ENCODE data around the gene TBC1D10A. TPM values are rescaled to one million over a fixed set of nuclear protein-coding genes. Genes with fewer than 3 reads are reported as not detected.
A peak's percentile ranks its signal among the peaks of the same experiment; 100 is the strongest.

Gene TBC1D10A
- total RNA-seq, 1 experiment from 2014 or later: 7.5 TPM

- DNase-seq (ENCODE audit: low spot score): no peak
Measured at GRCh38 chr22:30320021-30320556, 6.7 kb downstream of the TBC1D10A start.

GRCh38 chr22:30318799-30319419 is 7.8 kb downstream of the TBC1D10A start:
- DNase-seq (ENCODE audit: low spot score): no peak

DNA sequence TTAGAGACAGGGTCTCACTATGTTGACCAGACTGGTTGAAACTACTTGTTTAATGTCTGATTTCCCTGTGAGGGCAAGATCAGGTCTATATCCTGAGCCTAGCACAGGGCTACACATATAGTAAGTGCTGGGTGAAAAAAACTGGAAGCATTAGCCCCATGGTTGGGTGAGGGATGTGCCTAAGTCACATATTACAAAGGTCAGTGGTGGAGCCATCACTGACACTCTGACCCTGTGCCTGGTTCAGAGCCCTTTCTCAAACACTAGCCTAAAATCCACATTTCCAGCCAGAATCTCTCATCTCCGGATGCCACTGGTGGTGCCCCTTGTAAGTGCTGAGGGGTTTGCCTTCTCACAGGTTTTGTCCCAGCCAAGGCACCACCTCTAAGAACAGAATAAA is 9.0 kb downstream of the TBC1D10A start:
- no peak for DNase-seq (ENCODE audit: low spot score)

- no peak for DNase-seq (ENCODE audit: low spot score)
Measured at GRCh38 chr22:30315962-30316576, 10.7 kb downstream of the TBC1D10A start.

- DNase-seq (ENCODE audit: low spot score): no peak
Measured at GRCh38 chr22:30314915-30315314, 11.8 kb downstream of the TBC1D10A start.

- no peak for DNase-seq (ENCODE audit: low spot score)
Measured at GRCh38 chr22:30313527-30314363, 13.0 kb downstream of the TBC1D10A start.

DNA sequence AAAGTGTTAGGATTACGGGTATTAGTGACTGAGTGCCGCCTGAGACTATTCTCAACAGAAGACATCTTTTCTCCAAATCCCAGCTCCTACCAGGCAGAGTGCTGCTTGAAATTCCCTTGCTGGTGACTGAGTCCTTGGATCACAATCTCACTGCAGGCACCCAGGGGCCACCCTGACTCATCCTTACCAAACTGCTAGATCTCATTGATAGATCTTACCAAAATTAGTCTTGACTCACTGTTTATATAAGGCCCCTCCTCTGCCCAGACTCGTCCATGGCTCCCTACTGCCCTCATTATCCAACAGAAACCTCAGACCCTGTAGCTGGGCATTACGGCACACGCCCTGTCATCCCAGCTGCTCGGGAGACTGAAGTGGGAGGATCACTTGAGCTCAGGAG is 14.7 kb downstream of the TBC1D10A start:
- DNase-seq (ENCODE audit: low spot score): peak; percentile 42

DNA sequence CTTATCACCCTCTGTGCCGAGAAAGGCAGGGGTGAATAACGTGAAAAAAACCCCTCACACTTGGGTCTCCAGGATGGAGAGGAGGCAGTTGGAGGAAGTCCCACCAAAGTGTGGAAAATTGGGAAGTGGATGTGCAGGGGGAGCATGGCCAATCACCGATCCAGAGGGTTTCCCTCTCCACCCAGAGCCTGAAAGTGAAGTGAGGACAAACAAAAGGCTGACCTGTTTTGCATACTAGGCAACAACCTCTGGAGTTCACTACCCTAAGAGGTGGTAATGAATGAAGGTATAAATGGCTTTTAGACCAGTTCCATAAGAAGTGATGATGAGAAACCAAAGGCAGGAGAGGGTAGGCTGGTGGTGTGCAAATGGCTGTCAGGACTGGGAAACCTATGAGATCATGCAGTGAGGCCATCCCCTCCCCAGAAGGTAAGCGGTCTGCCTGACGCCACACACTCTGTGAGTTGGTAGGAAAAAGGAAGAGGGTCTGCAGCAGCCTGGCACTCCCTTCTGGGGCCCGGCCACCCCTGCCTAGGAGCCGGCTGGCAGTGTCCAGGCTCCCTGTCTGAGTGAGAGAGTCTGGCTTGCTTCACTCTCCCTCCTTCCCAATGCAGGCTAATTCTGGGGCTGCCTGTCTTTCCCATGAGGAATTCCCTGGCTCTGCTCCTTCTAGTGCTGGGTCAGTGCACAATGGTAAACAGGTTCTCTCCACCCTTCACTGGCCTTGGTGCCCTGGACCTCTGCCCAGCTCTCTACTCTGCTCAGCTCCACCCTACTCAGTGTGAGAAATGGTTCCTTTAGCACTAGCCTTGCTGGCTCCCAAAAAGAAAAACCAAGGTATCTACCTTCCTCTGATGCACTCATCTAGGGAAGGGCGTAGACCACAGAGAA is 15.6 kb downstream of the TBC1D10A start:
- DNase-seq (ENCODE audit: low spot score): peak; percentile 49

DNA sequence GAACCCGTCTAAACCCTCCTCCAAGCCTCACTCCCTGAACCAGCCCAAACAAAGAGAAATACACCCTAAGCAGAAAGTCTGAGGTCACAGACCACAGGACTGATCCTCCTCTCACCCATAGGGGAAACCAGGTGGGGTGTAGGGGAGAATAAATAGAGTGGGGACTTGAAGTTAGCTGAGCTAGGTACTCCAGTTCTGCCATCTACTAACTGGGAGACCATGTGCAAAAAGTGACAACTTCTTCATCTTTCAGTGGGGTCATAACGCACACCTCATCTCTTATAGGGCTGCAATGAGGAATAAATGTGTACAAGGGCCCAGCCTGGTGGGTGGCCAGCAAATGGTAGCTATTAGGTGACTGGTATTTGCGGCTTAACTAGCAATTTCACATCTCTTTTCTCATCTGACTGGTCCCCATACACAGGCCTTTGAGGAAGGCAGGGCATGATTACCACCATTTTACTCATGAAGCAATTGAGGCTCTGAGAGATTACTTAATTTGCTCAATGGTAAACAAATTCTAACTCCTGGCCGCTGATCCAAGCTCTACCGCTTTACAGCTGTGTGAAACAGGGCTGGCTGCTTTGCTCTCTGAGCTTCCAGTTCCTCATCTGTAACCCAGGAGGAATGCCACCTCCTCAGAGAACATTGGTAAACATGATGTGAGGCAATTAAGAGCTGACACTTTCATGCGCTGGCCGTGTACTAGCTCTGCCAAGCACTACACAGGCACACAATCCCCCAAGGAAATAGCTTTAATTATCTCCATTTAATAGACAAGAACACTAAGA is 16.6 kb downstream of the TBC1D10A start:
- peak; percentile 31 for DNase-seq (ENCODE audit: low spot score)

DNA sequence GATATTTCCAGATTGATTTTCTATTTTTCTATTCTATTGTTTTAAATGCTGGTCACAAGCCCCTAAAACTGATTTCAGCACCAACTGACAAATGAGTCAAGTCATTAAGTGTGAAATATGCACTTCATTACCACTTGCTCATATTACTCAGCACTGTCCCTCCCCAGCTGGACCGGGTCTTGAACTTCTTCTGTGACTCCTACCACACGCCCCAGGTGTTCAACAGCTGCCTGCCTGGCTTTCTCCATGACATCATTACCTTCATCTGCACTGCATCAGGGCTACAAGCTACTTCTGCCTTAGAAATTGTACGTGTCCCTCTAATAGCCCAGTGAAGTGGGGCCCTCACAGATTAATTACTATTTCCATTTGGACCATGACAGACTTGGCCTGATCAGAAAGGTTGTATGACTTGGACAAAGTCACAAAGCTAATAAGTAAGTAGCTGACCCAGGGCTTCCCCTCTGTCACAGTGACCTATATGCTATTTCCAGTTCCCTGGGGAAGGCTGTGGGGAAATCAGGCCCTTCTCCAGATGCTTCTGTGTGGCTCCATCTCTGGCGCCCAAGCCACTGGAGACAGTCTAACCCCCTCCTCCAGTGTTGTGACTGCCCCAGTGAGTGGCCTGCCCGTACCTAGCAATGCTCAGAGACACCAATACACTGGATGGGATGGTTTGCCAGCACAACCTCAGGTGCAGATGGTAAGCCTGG is 18.1 kb downstream of the TBC1D10A start:
- no peak for DNase-seq (ENCODE audit: low spot score)

DNA sequence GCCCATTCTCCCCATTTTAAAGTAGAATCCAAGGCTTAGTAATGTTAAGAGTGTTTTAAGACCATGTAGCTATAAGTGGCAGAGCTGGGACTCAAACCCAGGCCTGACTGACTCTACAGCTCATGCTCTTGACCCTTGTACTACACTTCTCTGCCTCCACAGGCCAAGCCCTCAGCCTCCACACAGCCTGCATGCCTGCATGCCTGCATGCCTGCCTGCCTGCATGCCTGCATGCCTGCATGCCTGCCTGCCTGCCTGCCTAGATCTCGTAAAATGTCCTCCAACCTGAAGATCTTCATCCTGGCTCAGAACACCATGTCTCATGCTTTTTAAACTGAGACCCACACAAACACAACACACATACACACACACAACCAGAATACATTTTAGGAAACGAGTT is 18.6 kb downstream of the TBC1D10A start:
- DNase-seq (ENCODE audit: low spot score): no peak

- DNase-seq (ENCODE audit: low spot score): no peak
Measured at GRCh38 chr22:30307041-30307574, 19.6 kb downstream of the TBC1D10A start.

DNA sequence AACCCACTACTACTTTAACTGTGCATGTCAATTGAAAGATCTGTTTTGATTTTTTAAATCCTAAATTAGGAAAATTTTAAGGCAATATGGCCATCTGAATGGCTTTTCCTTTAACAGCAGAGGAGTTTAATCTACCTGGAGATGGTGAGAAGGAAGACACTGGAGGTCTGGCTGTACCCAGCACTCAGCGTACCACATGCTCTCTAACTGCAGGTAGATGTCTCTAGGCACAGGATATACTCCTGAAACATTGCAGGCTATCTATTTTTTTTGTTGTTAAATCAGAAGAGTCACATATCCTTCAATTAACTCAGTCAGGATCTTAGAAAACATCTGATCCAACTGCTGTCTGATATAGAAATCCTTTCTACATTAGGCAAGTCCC is 20.1 kb downstream of the TBC1D10A start:
- DNase-seq (ENCODE audit: low spot score): no peak

GRCh38 chr22:30305906-30306626 is 20.7 kb downstream of the TBC1D10A start:
- DNase-seq (ENCODE audit: low spot score): no peak

- DNase-seq (ENCODE audit: low spot score): no peak
Measured at GRCh38 chr22:30305519-30305905, 21.2 kb downstream of the TBC1D10A start.

DNA sequence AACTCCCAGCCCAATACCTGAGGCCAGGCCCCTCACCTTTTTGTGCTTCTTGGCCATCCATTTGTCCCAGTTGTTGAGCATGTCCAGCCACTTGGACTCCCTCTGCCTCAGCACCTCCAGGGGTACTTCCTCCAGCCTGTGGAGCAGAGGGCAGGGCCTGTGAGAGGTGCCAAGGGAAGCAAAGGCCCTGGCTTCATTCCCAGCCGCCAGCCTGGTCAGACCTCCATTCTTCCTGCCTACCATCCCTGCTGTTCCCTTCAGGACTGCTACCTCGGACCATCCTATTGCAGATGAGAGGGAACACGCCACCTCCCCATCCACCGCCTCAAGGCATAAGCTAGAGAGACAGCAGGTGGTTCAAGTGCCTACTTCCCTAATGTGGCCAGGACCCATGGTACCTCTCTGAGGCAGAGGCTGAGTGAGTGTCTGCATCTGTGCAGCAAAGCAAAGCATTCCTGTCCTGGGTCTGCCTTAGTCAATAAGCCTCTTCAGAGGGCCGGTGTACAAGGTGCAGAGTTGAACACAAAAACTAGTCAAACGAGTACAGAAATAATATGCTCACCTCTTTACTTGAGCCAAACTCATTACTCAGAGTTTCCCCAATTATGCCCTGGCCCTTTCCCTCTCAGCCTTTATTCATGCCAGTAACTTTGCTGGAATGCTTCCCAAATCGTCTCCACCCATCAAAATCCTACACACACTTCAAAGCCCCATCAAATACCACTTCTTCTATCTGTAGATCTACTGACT is 22.1 kb downstream of the TBC1D10A start:
- DNase-seq (ENCODE audit: low spot score): no peak

DNA sequence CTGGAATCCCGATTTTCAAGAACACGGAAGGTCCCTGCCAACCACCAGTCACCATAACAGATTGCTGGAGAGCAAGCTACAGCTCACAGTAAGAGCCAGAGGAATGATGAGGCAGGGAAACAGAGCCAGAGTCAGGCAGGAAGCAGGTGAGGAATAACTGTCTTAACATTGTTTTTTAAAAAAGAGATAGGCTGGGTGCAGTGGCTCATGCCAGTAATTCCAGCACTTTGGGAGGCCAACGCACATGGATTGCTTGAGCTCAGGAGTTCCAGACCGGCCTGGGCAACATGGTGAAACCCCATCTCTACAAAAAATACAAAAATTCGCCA is 24.0 kb downstream of the TBC1D10A start:
- no peak for DNase-seq (ENCODE audit: low spot score)

DNA sequence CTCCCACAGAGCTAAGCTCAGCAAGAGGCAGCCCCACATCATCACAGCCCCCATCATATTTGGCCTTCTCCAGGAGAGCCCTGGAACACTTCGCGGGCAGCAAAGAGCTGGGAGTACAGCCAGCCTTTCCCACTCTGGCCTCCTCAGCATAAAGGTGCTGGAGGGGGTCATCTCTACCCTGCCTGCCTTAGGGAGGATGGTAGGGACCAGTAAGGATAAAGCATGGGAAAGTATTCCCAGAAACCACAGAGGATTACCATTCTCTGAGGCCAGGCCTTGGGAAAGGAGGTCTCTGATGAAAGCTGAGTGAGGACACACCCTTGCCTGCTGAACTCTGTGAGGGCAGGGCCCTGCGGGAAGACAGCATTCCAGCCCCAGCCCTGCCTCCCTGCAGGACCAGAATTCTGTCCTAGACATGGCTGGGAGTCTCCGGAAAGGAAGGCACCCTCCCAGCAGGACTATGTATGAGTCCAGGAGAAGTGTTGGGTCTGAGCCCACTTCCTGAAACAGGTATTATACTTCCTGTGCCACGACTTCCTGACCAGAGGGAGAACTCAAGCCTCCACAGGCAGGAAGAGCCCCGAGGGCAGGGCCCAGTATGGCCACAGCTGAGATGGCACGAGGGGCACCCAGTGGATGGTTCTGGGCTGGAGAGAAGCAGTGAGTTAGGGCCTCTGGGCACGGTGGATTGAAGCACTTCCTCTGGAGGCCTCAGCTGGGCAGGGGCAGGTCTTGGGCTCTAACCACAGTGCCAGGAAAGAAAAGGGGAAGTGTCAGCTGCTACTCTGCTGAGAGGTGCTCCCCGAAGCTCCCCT is 24.5 kb downstream of the TBC1D10A start:
- DNase-seq (ENCODE audit: low spot score): peak; percentile 71
